ENCODE results near the gene CYP3A7.

GRCh38 chr7:99694201-99694911 is 40.6 kb downstream of the CYP3A7 start:
- TF ChIP-seq CTCF (conservative IDR thresholded peaks at IDR 0.05 in 1 of 2, IDR thresholded peaks at IDR 0.05 in 1 of 2; ENCODE audit: extremely low read depth in 1 of 2, insufficient read depth in 1 of 2, low read depth in 1 of 2, low read length in 2 of 2) (no peak), EZH2 (IDR thresholded peaks at IDR 0.05; ENCODE audit: borderline replicate concordance, low read length) (no peak)
